Osteoblast (primary cell): ENCODE measurements around the gene OVOL1. TPM values are rescaled to one million over a fixed set of nuclear protein-coding genes. Genes with fewer than 3 reads are reported as not detected.

Experiments
- DNase-seq: peaks from one replicate; pipeline ENCODE4 v3.0.0; 2011; ENCODE audit warnings: low spot score, mixed read lengths; ENCODE audit not compliant: insufficient read length; ENCODE audit errors: missing footprints
- H2AFZ ChIP-seq: 2 replicates; pipeline ENCODE4 v1.6.0; 2011; ENCODE audit warnings: mild to moderate bottlenecking, low read length
- H3K27ac ChIP-seq: 2 replicates; pipeline ENCODE4 v1.5.1; 2011; ENCODE audit warnings: mild to moderate bottlenecking, low read depth, low read length, moderate library complexity
- H3K27me3 ChIP-seq: 2 replicates; pipeline ENCODE4 v1.6.0; 2012; ENCODE audit warnings: mild to moderate bottlenecking, control low read depth, inconsistent platforms, low read length, moderate library complexity; ENCODE audit not compliant: insufficient read depth
- H3K36me3 ChIP-seq: 2 replicates; pipeline ENCODE4 v1.5.1; 2011; ENCODE audit warnings: mild to moderate bottlenecking, low read length, control low read depth, moderate library complexity; ENCODE audit not compliant: insufficient read depth
- H3K4me1 ChIP-seq: 2 replicates; pipeline ENCODE4 v1.5.1; 2011; ENCODE audit warnings: mild to moderate bottlenecking, low read length, control low read depth, moderate library complexity; ENCODE audit not compliant: insufficient read depth
- H3K4me2 ChIP-seq: 2 replicates; pipeline ENCODE4 v1.6.0; 2011; ENCODE audit warnings: mild to moderate bottlenecking, low read length; ENCODE audit not compliant: insufficient read depth
- H3K4me3 ChIP-seq: fragments of 200-600 bp; sonication (generic); 3 replicates; pipeline ENCODE4 v1.5.1; 2012; ENCODE audit warnings: mild to moderate bottlenecking, low read length, inconsistent platforms; ENCODE audit not compliant: insufficient read depth
- H3K79me2 ChIP-seq: 2 replicates; pipeline ENCODE4 v1.6.0; 2012; ENCODE audit warnings: mild to moderate bottlenecking, low read length, control low read depth, inconsistent platforms; ENCODE audit not compliant: insufficient read depth
- H3K9me3 ChIP-seq: 2 replicates; pipeline ENCODE4 v1.5.1; 2011; ENCODE audit warnings: low read depth, low read length, control low read depth
- H4K20me1 ChIP-seq: 2 replicates; pipeline ENCODE4 v1.6.0; 2012; ENCODE audit warnings: mild to moderate bottlenecking, low read length, control low read depth; ENCODE audit not compliant: insufficient read depth
- CTCF ChIP-seq: IDR thresholded peaks from 2 replicates; pipeline ENCODE4 v1.5.1; 2011; ENCODE audit warnings: mild to moderate bottlenecking, low read depth, low read length, moderate library complexity; ENCODE audit errors: extremely low read depth
- total RNA-seq: library from RNA; depleted of rRNA; stranded (reverse); fragments of >200 nt; gene quantifications from 2 replicates; pipeline ENCODE4 v1.2.3, GENCODE V29; 2012

Gene OVOL1
- total RNA-seq, 1 donor: not detected

GRCh38 chr11:65817835-65818680, 31.2 kb downstream of the OVOL1 start:
- H3K9me3 ChIP-seq: no peaks in the 10 kb centered on the region
- TF ChIP-seq CTCF: peak; percentile 86
- peaks cover 16% of the 10 kb centered on the region for H3K4me1 ChIP-seq
- peaks cover 11% of the 10 kb centered on the region for H3K27me3 ChIP-seq
- H3K4me3 ChIP-seq: peak overlapping the region; percentile 86
- no peaks in the 10 kb centered on the region for H3K36me3 ChIP-seq
- peak overlapping the region; percentile 47 for H3K27ac ChIP-seq
- peak; percentile 99 for DNase-seq
- H3K79me2 ChIP-seq: peaks cover 13% of the 10 kb centered on the region
- H2AFZ ChIP-seq: peak overlapping the region; percentile 89
- H3K4me2 ChIP-seq: peak overlapping the region; percentile 84
- H4K20me1 ChIP-seq: no peaks in the 10 kb centered on the region

GRCh38 chr11:65821107-65821506, 34.2 kb downstream of the OVOL1 start:
- H3K36me3 ChIP-seq: no peaks in the 10 kb centered on the region
- no peak for DNase-seq
- H3K4me2 ChIP-seq: no peak overlapping the region
- no peaks in the 10 kb centered on the region for H4K20me1 ChIP-seq
- H3K4me1 ChIP-seq: peaks cover 3% of the 10 kb centered on the region
- H3K4me3 ChIP-seq: no peak overlapping the region
- H2AFZ ChIP-seq: no peak overlapping the region
- no peak for TF ChIP-seq CTCF
- peaks cover 11% of the 10 kb centered on the region for H3K27me3 ChIP-seq
- H3K79me2 ChIP-seq: peaks cover 13% of the 10 kb centered on the region
- H3K9me3 ChIP-seq: no peaks in the 10 kb centered on the region
- H3K27ac ChIP-seq: no peak overlapping the region

GRCh38 chr11:65822776-65823528, 36.1 kb downstream of the OVOL1 start:
- no peaks in the 10 kb centered on the region for H4K20me1 ChIP-seq
- no peak overlapping the region for H3K4me2 ChIP-seq
- no peaks in the 10 kb centered on the region for H3K36me3 ChIP-seq
- no peaks in the 10 kb centered on the region for H3K9me3 ChIP-seq
- no peak overlapping the region for H2AFZ ChIP-seq
- peaks cover 11% of the 10 kb centered on the region for H3K27me3 ChIP-seq
- no peak for DNase-seq
- TF ChIP-seq CTCF: no peak
- H3K27ac ChIP-seq: no peak overlapping the region
- H3K79me2 ChIP-seq: peaks cover under 1% of the 10 kb centered on the region
- H3K4me3 ChIP-seq: no peak overlapping the region
- no peaks in the 10 kb centered on the region for H3K4me1 ChIP-seq
